ENCODE data around the gene SRBD1.

SRBD1 gene

GRCh38 chr2:45612285-45612684 is 1.2 kb upstream of the SRBD1 start:
- no peak for DNase-seq (ENCODE audit: low read depth)
- TF ChIP-seq CTCF (conservative IDR thresholded peaks at IDR 0.05; ENCODE audit: low read depth, low read length), result no peak
- H3K4me3 ChIP-seq (ENCODE audit: low read depth, low read length), result no peak overlapping the region

- peak; percentile 73 for DNase-seq (ENCODE audit: low read depth)
- peak overlapping the region; percentile 77 for H3K4me3 ChIP-seq (ENCODE audit: low read depth, low read length)
- peak; percentile 63 for TF ChIP-seq CTCF (conservative IDR thresholded peaks at IDR 0.05; ENCODE audit: low read depth, low read length)
Observed at GRCh38 chr2:45610281-45611019, 617 bp downstream of the SRBD1 start.

- H3K4me3 ChIP-seq (ENCODE audit: low read depth, low read length), result no peak overlapping the region
- peak; percentile 54 for DNase-seq (ENCODE audit: low read depth)
- peak; percentile 69 for TF ChIP-seq CTCF (conservative IDR thresholded peaks at IDR 0.05; ENCODE audit: low read depth, low read length)
Observed at GRCh38 chr2:45607701-45608100, 3.4 kb downstream of the SRBD1 start.

- H3K4me3 ChIP-seq (ENCODE audit: low read depth, low read length), result no peak overlapping the region
- no peak for TF ChIP-seq CTCF (conservative IDR thresholded peaks at IDR 0.05; ENCODE audit: low read depth, low read length)
- no peak for DNase-seq (ENCODE audit: low read depth)
Observed at GRCh38 chr2:45606796-45607195, 4.3 kb downstream of the SRBD1 start.

DNA sequence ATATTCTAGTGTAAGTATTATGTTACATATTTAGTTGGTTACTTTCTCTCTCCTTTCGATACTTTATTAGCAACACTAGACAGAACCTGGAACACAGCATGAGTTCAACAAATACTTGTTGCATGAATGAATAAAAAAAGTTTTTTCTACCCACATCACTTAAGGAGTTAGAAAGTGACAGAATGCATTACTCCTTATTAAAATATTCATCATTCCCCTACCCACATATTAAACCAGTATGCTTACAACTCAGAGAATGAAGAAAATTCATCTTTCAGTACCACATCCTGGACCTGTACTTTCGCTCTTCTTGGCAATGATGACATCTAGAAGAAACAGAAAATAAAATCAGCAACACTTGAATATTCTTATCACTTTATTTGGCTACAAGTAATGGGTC is 6.0 kb downstream of the SRBD1 start:
- TF ChIP-seq CTCF (conservative IDR thresholded peaks at IDR 0.05; ENCODE audit: low read depth, low read length), result no peak
- DNase-seq (ENCODE audit: low read depth), result no peak
- no peak overlapping the region for H3K4me3 ChIP-seq (ENCODE audit: low read depth, low read length)

DNA sequence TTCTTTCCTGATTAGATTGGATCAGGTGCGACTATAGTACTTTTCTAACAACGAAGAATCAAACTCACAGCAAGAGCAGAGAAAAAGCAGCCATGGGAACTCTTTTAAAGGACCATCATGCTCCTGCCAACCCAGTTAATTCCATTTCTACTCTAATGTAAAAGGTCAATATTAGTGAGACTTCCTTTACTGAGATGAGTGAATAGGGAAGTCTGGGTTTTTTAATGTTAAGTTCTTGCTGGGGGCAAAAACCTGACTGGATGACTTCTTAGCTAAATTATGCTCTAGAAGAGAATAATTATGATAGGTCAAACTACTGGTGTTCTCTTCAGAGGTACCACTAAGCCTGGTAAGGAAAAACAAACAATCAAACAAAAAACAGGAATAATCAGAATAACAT is 8.4 kb downstream of the SRBD1 start:
- DNase-seq (ENCODE audit: low read depth), result no peak
- H3K4me3 ChIP-seq (ENCODE audit: low read depth, low read length), result no peak overlapping the region
- TF ChIP-seq CTCF (conservative IDR thresholded peaks at IDR 0.05; ENCODE audit: low read depth, low read length), result no peak

DNA sequence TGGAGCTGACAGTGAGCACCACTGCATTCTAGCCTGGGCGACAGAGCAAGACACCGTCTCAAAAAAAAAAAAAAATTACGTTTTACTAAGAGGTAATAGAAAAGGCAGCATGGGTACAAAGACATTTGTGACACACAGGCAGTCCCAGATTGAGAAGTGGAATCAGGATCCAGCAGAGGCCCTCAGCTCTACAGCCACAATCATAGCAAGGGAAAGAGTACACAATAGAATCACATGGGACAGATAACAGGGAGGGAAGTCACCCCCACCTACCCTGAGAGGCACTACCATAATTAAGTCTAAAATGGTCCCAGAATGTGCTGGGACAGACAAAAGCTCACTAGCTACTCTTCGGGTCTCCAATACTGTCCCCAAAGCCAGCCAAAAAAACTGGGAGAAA is 12.5 kb downstream of the SRBD1 start:
- H3K4me3 ChIP-seq (ENCODE audit: low read depth, low read length), result no peak overlapping the region
- TF ChIP-seq CTCF (conservative IDR thresholded peaks at IDR 0.05; ENCODE audit: low read depth, low read length), result no peak
- DNase-seq (ENCODE audit: low read depth), result no peak
